GM12872 (cell line): ENCODE data around the gene CACNA1D.

ENCODE experiments used
- TF ChIP-seq, protein P1 (sequence below): IDR thresholded peaks from 3 replicates; pipeline ENCODE4 v1.5.1; 2011; ENCODE audit warnings: low read depth, mild to moderate bottlenecking, low read length, moderate library complexity; ENCODE audit not compliant: insufficient read depth

Gene CACNA1D

DNA sequence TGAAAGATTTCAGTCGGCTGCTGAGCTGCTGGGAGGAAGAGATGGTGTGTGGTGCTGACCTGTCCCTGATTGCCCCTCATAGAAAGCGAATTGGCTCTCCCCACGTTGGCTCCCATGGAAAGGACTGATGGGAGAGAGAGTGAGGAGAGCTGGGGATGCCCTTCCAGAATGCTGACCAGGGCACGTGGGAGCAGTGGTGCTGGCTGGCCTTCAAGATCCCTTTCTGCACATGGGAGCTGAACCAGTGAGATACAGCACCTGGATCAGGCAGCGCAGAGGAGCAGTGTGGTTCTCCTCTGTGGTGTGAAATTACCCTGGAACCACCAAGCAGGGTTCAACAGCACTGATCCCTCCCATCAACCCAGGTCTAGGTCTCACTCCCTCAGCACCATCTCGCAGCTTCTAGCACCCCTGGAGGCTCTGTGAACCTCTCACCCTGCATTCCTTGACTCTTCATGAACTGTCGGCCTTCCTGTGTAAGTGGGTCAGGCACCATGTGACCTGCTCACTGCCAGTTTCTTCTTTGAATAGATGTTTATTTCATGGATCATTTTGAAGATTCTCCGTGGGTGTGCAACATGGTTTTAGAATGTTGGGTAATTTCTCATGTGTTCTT is 55.7 kb downstream of the CACNA1D start:
- TF ChIP-seq, protein P1, sequence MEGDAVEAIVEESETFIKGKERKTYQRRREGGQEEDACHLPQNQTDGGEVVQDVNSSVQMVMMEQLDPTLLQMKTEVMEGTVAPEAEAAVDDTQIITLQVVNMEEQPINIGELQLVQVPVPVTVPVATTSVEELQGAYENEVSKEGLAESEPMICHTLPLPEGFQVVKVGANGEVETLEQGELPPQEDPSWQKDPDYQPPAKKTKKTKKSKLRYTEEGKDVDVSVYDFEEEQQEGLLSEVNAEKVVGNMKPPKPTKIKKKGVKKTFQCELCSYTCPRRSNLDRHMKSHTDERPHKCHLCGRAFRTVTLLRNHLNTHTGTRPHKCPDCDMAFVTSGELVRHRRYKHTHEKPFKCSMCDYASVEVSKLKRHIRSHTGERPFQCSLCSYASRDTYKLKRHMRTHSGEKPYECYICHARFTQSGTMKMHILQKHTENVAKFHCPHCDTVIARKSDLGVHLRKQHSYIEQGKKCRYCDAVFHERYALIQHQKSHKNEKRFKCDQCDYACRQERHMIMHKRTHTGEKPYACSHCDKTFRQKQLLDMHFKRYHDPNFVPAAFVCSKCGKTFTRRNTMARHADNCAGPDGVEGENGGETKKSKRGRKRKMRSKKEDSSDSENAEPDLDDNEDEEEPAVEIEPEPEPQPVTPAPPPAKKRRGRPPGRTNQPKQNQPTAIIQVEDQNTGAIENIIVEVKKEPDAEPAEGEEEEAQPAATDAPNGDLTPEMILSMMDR, result no peak

DNA sequence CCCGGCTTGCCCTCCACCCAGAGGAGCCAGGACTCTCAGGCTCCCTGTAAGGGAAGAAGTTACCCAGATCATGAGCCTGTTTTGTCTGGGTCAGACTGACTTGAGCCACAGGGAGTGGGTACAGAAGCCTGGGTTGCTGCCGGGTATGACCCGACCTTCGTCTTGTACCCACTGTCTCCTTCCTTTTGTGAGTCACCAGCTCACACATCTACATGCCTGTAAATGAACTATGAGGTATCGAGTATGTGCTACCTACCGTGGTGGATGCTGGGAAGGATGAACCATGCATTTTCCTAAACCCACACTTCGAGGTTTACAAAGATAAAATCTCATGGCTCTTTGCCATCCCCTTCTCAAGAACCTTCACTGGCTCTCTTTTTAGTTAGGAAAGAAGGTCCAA is 56.9 kb downstream of the CACNA1D start:
- TF ChIP-seq, protein P1, result no peak

GRCh38 chr3:53552730-53553129 is 58.3 kb downstream of the CACNA1D start:
- TF ChIP-seq, protein P1, result no peak

DNA sequence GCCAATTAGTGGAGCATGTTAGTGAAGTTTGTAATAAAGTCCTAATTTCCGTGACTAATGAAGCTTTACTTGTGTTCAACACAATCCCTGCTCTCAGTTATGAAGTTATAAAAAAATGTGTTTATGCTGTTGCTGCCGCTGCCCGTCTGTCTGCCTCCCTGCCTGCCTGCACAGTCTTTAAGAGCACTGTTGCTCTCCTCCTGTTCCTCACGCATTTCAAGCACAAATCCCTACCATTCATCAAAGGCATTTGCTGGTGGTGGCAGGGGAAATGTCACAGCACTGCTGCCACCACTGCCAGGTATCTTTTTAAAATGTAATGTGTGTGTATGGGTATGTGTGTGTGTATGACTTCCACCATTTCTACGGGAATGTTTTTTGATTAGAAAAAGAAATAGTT is 58.8 kb downstream of the CACNA1D start:
- TF ChIP-seq, protein P1, result no peak

- TF ChIP-seq, protein P1, result no peak
Measured at GRCh38 chr3:53554559-53555067, 60.2 kb downstream of the CACNA1D start.

GRCh38 chr3:53555068-53555588 is 60.7 kb downstream of the CACNA1D start:
- TF ChIP-seq, protein P1, result no peak

GRCh38 chr3:53566461-53567145 is 72.2 kb downstream of the CACNA1D start:
- TF ChIP-seq, protein P1, result no peak
